HL-60 (cell line): Measurements from ENCODE around the gene KLHL30.

Experiments used
- DNase-seq, 2 experiments: peaks; one replicate each; pipeline ENCODE4 v3.0.0-alpha.2; 2010 to 2020; ENCODE audit warnings: low read depth in 1 of 2, low spot score in 1 of 2
- H3K27ac ChIP-seq: fragments of 250-450 bp; sonication (Bioruptor Pico); replicated peaks from 2 replicates; pipeline ENCODE4 v1.5.1; 2020; ENCODE audit warnings: mild to moderate bottlenecking, moderate library complexity
- H3K27me3 ChIP-seq: fragments of 250-450 bp; sonication (Bioruptor Pico); 2 replicates; pipeline ENCODE4 v1.5.1; 2021; ENCODE audit warnings: mild to moderate bottlenecking, moderate library complexity; ENCODE audit not compliant: insufficient read depth, poor library complexity, severe bottlenecking
- H3K4me3 ChIP-seq: replicated peaks from 2 replicates; pipeline ENCODE4 v1.5.1; 2011; ENCODE audit warnings: mild to moderate bottlenecking, control low read depth, low read length; ENCODE audit not compliant: insufficient read depth
- CTCF ChIP-seq: IDR thresholded peaks from one replicate; pipeline ENCODE4 v1.5.1; 2011; ENCODE audit warnings: low read length, control low read depth, inconsistent platforms; ENCODE audit not compliant: insufficient read depth
- GABPA ChIP-seq: IDR thresholded peaks from 2 replicates; pipeline ENCODE4 v1.6.1; 2012; ENCODE audit warnings: low read depth
- POLR2AphosphoS5 ChIP-seq: IDR thresholded peaks from 2 replicates; pipeline ENCODE4 v1.6.1; 2012; ENCODE audit warnings: low read depth
- REST ChIP-seq: IDR thresholded peaks from 2 replicates; pipeline ENCODE4 v1.6.1; 2012; ENCODE audit warnings: low read depth; ENCODE audit not compliant: insufficient replicate concordance
- SPI1 ChIP-seq: IDR thresholded peaks from 2 replicates; pipeline ENCODE4 v1.6.1; 2012; ENCODE audit warnings: low read depth, mild to moderate bottlenecking, borderline replicate concordance

The KLHL30 gene

GRCh38 chr2:238150686-238151085 is 12.2 kb downstream of the KLHL30 start:
- no peak for DNase-seq
- TF ChIP-seq POLR2AphosphoS5, result no peak
- no peak for TF ChIP-seq REST
- no peak for TF ChIP-seq GABPA
- TF ChIP-seq SPI1, result no peak
- TF ChIP-seq CTCF, result no peak
- H3K27me3 ChIP-seq, result no peaks in the 10 kb centered on the region
- no peak overlapping the region for H3K4me3 ChIP-seq
- H3K27ac ChIP-seq, result no peak overlapping the region

GRCh38 chr2:238151205-238151604 is 12.7 kb downstream of the KLHL30 start:
- no peaks in the 10 kb centered on the region for H3K27me3 ChIP-seq
- TF ChIP-seq GABPA (no peak), REST (no peak), CTCF (no peak), SPI1 (no peak), POLR2AphosphoS5 (no peak)
- no peak overlapping the region for H3K27ac ChIP-seq
- no peak for DNase-seq
- no peak overlapping the region for H3K4me3 ChIP-seq

- TF ChIP-seq REST (no peak), SPI1 (no peak), CTCF (no peak), POLR2AphosphoS5 (no peak), GABPA (no peak)
- no peak overlapping the region for H3K27ac ChIP-seq
- no peaks in the 10 kb centered on the region for H3K27me3 ChIP-seq
- DNase-seq, result no peak
- no peak overlapping the region for H3K4me3 ChIP-seq
Measured at GRCh38 chr2:238151628-238152235, 13.3 kb downstream of the KLHL30 start.
